G401 (cell line): Measurements from ENCODE around the gene CCDC47. TPM values are rescaled to one million over a fixed set of nuclear protein-coding genes. Genes with fewer than 3 reads are reported as not detected.

Experiments
- DNase-seq: peaks from one replicate; pipeline ENCODE4 v3.0.0-alpha.2; 2015; ENCODE audit warnings: low spot score
- in situ Hi-C: cut with HindIII; loops from 2 replicates; pipeline ENCODE4 v1.10.0; 2016; ENCODE audit warnings: low sequenced_read_pairs, mixed read lengths
- total RNA-seq: library from RNA; depleted of rRNA; stranded (reverse); fragments of >200 nt; shearing (Covaris generic); gene quantifications from 2 replicates; pipeline ENCODE4 v1.2.3, GENCODE V29; 2014; rRNA removed

The CCDC47 gene
- total RNA-seq, 1 experiment from 2014 or later = 52.8 TPM

GRCh38 chr17:63701868-63702720 is 71.3 kb downstream of the CCDC47 start:
- in situ Hi-C loops = no loop called here
- DNase-seq = no peak

GRCh38 chr17:63701456-63701820 is 72.0 kb downstream of the CCDC47 start:
- no peak for DNase-seq
- in situ Hi-C loops = no loop called here

- peak; percentile 43 for DNase-seq
- in situ Hi-C loops = no loop called here
Measured at GRCh38 chr17:63700528-63701455, 72.6 kb downstream of the CCDC47 start.

GRCh38 chr17:63699638-63700527 is 73.5 kb downstream of the CCDC47 start, which contains the start of gene LIMD2:
Gene LIMD2 (minus strand): TSS chr17:63700125. CDS start chr17:63699298, 827 bp downstream.
- DNase-seq = no peak
- in situ Hi-C loops = no loop called here

GRCh38 chr17:63698886-63699637 is 74.3 kb downstream of the CCDC47 start:
- in situ Hi-C loops = no loop called here
- DNase-seq = peak; percentile 31

GRCh38 chr17:63698381-63698885 is 75.0 kb downstream of the CCDC47 start:
- no peak for DNase-seq
- in situ Hi-C loops = no loop called here

- in situ Hi-C loops = no loop called here
- no peak for DNase-seq
Measured at GRCh38 chr17:63697341-63698286, 75.8 kb downstream of the CCDC47 start.

- peak; percentile 45 for DNase-seq
- in situ Hi-C loops = no loop called here
Measured at GRCh38 chr17:63696381-63696961, 76.9 kb downstream of the CCDC47 start.

GRCh38 chr17:63695889-63696288 is 77.5 kb downstream of the CCDC47 start:
- in situ Hi-C loops = no loop called here
- no peak for DNase-seq

Other genes with a start within 250 kb of the CCDC47 start
- gene DCAF7, start 223.1 kb downstream of the CCDC47 start, total RNA-seq = 14.7 and 18.7 TPM in 2 replicates
- gene TACO1, start 172.7 kb downstream of the CCDC47 start, total RNA-seq = 63.9 and 64.6 TPM in 2 replicates
- gene MAP3K3, start 151.2 kb downstream of the CCDC47 start, total RNA-seq = 9.1 and 13.8 TPM in 2 replicates
- gene LIMD2, start 73.5 kb downstream of the CCDC47 start, total RNA-seq = 51.6 and 72.5 TPM in 2 replicates
- 15.3 and 26.8 TPM in 2 replicates for gene STRADA, start 31.8 kb downstream of the CCDC47 start, total RNA-seq
- 28.1 and 52.8 TPM in 2 replicates for gene DDX42, start 573 bp upstream of the CCDC47 start, total RNA-seq
- 114 and 133 TPM in 2 replicates for gene PSMC5, start 53.8 kb upstream of the CCDC47 start, total RNA-seq
- 58.2 and 71.0 TPM in 2 replicates for gene FTSJ3, start 54.1 kb upstream of the CCDC47 start, total RNA-seq
- gene SMARCD2, start 69.1 kb upstream of the CCDC47 start, total RNA-seq = 128 and 144 TPM in 2 replicates
- gene CSH2, start 100.1 kb upstream of the CCDC47 start, total RNA-seq = not detected in 2 replicates
- gene GH2, start 108.3 kb upstream of the CCDC47 start, total RNA-seq = not detected in 2 replicates
- not detected in 2 replicates for gene CSH1, start 123.0 kb upstream of the CCDC47 start, total RNA-seq
- not detected in 2 replicates for gene CSHL1, start 137.7 kb upstream of the CCDC47 start, total RNA-seq
- gene GH1, start 145.2 kb upstream of the CCDC47 start, total RNA-seq = not detected in 2 replicates
- 1.3 TPM in 1 of 2 replicates, not detected in the other for gene CD79B, start 158.7 kb upstream of the CCDC47 start, total RNA-seq
- gene SCN4A, start 199.3 kb upstream of the CCDC47 start, total RNA-seq = not detected in 2 replicates
- gene PRR29, start 224.8 kb upstream of the CCDC47 start, total RNA-seq = 1.1 and 3.1 TPM in 2 replicates
- gene ICAM2, start 247.0 kb upstream of the CCDC47 start, total RNA-seq = not detected in 2 replicates